Measurements from ENCODE around the gene EYA2.

Gene EYA2

GRCh38 chr20:47129306-47129705 lies 234.7 kb downstream of the EYA2 start:
- DNase-seq (ENCODE audit: low spot score), result no peak
- in situ Hi-C loops (cut with MboI; ENCODE audit: low sequenced_read_pairs, unreplicated experiment), result no loop called here
- no peak for TF ChIP-seq CTCF (IDR thresholded peaks at IDR 0.05; ENCODE audit: borderline replicate concordance, control extremely low read depth, extremely low read depth, insufficient read depth, missing control alignments)

DNA sequence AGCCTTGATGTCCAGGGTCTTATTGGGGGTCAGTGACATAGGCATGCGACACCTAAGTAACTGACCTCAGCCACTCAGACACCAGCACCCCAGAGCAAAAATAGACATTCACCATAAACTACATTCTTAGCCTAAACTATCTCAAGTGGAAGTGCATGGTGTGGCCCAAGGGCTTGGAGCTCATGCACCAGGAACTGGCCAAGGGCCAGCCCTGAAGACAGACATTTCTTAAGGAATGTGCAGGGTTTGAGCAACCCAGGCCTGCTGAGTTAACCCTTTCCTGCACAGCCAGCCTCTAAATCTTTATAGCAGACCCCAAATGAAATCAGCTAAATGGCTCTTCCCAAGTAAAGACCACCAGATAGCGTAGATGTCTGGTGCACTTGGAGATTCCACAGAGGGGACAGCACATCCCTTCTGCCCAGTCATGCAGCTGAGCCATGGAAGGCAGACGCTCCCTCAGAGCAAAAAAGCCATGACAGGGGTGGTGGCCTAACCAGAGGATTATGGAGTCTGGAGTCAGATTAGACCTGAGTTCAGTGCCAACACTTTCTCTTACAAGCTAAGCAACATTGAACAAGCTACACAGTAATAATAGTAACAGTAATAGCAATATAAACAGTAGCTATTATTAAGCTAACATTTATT lies 239.3 kb downstream of the EYA2 start:
- no peak for DNase-seq (ENCODE audit: low spot score)
- in situ Hi-C loops (cut with MboI; ENCODE audit: low sequenced_read_pairs, unreplicated experiment), result no loop called here
- TF ChIP-seq CTCF (IDR thresholded peaks at IDR 0.05; ENCODE audit: borderline replicate concordance, control extremely low read depth, extremely low read depth, insufficient read depth, missing control alignments), result no peak

GRCh38 chr20:47136782-47137181 lies 242.1 kb downstream of the EYA2 start:
- no peak for TF ChIP-seq CTCF (IDR thresholded peaks at IDR 0.05; ENCODE audit: borderline replicate concordance, control extremely low read depth, extremely low read depth, insufficient read depth, missing control alignments)
- no peak for DNase-seq (ENCODE audit: low spot score)
- in situ Hi-C loops (cut with MboI; ENCODE audit: low sequenced_read_pairs, unreplicated experiment), result no loop called here

DNA sequence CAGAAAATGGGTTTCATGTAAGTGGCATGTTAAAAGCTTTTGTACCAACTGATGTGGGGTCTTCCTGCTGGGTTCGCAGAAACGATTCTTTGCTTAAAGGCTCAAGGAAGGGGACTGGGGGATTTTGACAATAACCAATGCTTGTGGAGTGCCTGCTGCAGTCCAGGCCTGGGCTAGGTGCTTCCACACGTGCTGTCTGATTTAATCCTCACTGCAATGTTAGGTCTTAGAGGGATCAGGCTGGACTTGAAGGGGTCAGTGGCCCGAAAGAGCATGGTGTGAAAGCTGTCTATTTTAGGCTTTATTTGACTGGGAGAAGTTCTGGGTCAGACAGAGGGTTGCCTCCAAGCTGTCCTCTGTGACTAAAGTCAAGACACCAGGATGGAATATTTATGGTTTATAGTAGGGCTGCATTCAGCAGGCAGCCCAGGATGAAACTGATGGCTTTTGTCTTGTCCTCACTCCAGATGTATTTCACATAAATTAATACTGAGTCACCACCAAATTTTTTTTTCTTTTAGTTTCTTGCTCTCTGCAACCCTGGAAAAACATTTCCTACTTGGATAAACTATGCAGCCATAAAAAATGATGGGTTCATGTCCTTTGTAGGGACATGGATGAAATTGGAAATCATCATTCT lies 242.7 kb downstream of the EYA2 start:
- TF ChIP-seq CTCF (IDR thresholded peaks at IDR 0.05; ENCODE audit: borderline replicate concordance, control extremely low read depth, extremely low read depth, insufficient read depth, missing control alignments), result no peak
- no peak for DNase-seq (ENCODE audit: low spot score)
- in situ Hi-C loops (cut with MboI; ENCODE audit: low sequenced_read_pairs, unreplicated experiment), result no loop called here

DNA sequence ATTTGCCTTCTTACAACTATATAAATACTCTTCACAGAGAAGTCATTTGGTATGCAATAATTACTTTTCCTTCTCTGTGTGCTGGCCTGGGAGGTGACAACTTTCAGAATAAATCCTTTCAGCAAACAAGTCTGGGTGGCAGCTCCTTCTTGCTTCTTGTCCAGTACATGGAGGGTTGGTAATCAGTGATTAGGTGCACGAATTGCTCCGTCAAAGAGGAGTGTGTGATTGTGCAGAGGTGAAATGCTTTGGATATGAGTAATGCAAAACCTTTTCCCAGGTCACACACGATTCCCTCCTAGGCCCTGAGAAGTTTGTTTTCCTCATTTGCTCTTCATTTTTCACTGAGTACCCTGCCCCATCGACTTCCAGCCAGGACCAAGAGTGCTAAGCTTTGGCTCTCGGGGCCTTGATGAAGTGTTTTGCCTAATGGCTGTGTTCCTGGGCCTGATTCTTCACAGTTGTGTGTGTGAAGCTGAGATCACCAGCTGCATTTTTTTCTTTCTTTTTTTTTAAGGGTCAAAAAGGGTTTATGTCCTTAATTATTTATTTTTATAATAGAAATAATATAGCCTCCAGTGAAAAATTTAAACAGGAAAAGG lies 245.4 kb downstream of the EYA2 start:
- TF ChIP-seq CTCF (IDR thresholded peaks at IDR 0.05; ENCODE audit: borderline replicate concordance, control extremely low read depth, extremely low read depth, insufficient read depth, missing control alignments), result no peak
- in situ Hi-C loops (cut with MboI; ENCODE audit: low sequenced_read_pairs, unreplicated experiment), result no loop called here
- no peak for DNase-seq (ENCODE audit: low spot score)

DNA sequence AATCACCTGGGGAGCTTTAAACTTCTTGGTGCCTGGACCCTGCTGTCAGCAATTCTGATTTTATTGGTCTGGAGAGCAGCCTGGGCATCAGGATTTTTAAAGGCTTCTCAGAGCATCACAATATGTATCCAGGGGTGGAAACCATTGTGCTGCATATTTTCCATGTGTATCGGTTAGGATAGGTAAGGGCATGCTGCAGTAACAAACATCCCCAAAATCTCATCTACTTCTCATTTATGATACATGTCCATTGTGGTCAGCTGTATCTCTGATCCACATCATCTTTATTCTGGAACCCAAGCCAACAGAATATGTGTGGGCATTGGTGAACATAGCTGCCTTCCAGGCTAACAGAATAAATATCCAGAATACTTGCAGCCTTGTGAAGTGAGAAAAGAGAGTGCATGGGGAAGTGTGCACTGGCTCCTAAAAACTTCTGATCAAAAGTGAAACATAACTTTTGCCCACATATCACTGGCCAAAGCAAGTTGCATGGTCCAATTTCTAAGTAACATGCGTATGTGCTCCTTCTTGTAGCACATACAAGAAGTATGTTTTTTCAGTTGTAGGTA lies 246.8 kb downstream of the EYA2 start:
- DNase-seq (ENCODE audit: low spot score), result no peak
- TF ChIP-seq CTCF (IDR thresholded peaks at IDR 0.05; ENCODE audit: borderline replicate concordance, control extremely low read depth, extremely low read depth, insufficient read depth, missing control alignments), result no peak
- in situ Hi-C loops (cut with MboI; ENCODE audit: low sequenced_read_pairs, unreplicated experiment), result no loop called here

All from GM13976 (cell line).